Stomach (tissue), 4 donors: ENCODE results near the gene CBARP.
"Not testable (repeated sequence)": the region's sequence is repeated elsewhere in the genome, so short reads cannot be mapped to it uniquely, and the experiment has no call there.

Experiments
- CTCF ChIP-seq, 7 experiments: fragments of 450-650 bp in 4 of 7; fragments of 200-600 bp in 3 of 7; sonication (generic) in 3 of 7; IDR thresholded peaks; one replicate each; pipeline ENCODE4 v1.5.1; 2016 to 2019; ENCODE audit warnings: antibody characterized with exemption in 7 of 7, control low read depth in 2 of 7, mild to moderate bottlenecking in 1 of 7
- EP300 ChIP-seq: sonication (generic); formaldehyde crosslinking; IDR thresholded peaks from one replicate; pipeline ENCODE4 v1.6.1; 2017; ENCODE audit warnings: antibody characterized with exemption
- POLR2A ChIP-seq, 4 donors: fragments of 450-650 bp; IDR thresholded peaks; one replicate each; pipeline ENCODE4 v1.6.1; 2016; ENCODE audit warnings: antibody characterized with exemption in 4 of 4, control low read depth in 2 of 4, mild to moderate bottlenecking in 1 of 4, moderate library complexity in 1 of 4
- POLR2AphosphoS5 ChIP-seq, 3 donors: sonication (generic); formaldehyde crosslinking; IDR thresholded peaks; one replicate each; pipeline ENCODE4 v1.6.1; 2016; ENCODE audit warnings: antibody characterized with exemption in 3 of 3

GRCh38 chr19:1246265-1247087, 8.7 kb upstream of the CBARP start:
- not testable (repeated sequence) for TF ChIP-seq CTCF (IDR thresholded peaks at IDR 0.05); POLR2A (IDR thresholded peaks at IDR 0.05); POLR2AphosphoS5 (IDR thresholded peaks at IDR 0.05); EP300
